GM12892 (cell line): Measurements from ENCODE around the gene EML4.
"Not testable (repeated sequence)": the region's sequence is repeated elsewhere in the genome, so short reads cannot be mapped to it uniquely, and the experiment has no call there.

Experiments
- DNase-seq: peaks from one replicate; pipeline ENCODE4 v3.0.0; 2011; ENCODE audit not compliant: insufficient read length
- FAIRE-seq: peaks from 2 replicates; lab custom pipeline; 2011; peaks lifted over from hg19 to GRCh38; lab: Jason Lieb, UNC
- POLR2A ChIP-seq: IDR thresholded peaks from 2 replicates; pipeline ENCODE4 v1.6.1; 2011; ENCODE audit warnings: low read depth, low read length, control low read depth
- POLR2AphosphoS5 ChIP-seq: IDR thresholded peaks from 2 replicates; pipeline ENCODE4 v1.6.1; 2011; ENCODE audit warnings: low read depth, low read length, control low read depth
- TAF1 ChIP-seq: IDR thresholded peaks from 2 replicates; pipeline ENCODE4 v1.6.1; 2011; ENCODE audit warnings: low read depth, mild to moderate bottlenecking, control low read depth, low read length, borderline replicate concordance

The EML4 gene

GRCh38 chr2:42342061-42342794 is 173.1 kb downstream of the EML4 start:
- no peak for FAIRE-seq
- no peak for DNase-seq
- TF ChIP-seq POLR2A: no peak
- TF ChIP-seq POLR2AphosphoS5: no peak

GRCh38 chr2:42342795-42343241 is 173.7 kb downstream of the EML4 start:
- no peak for DNase-seq
- TF ChIP-seq POLR2A (no peak), TAF1 (no peak), POLR2AphosphoS5 (no peak)
- no peak for FAIRE-seq

GRCh38 chr2:42345986-42346385 is 176.8 kb downstream of the EML4 start:
- TF ChIP-seq POLR2A (no peak), TAF1 (no peak), POLR2AphosphoS5 (no peak)
- FAIRE-seq: no peak
- no peak for DNase-seq

GRCh38 chr2:42346856-42347255 is 177.7 kb downstream of the EML4 start:
- FAIRE-seq, DNase-seq: not testable (repeated sequence)

DNA sequence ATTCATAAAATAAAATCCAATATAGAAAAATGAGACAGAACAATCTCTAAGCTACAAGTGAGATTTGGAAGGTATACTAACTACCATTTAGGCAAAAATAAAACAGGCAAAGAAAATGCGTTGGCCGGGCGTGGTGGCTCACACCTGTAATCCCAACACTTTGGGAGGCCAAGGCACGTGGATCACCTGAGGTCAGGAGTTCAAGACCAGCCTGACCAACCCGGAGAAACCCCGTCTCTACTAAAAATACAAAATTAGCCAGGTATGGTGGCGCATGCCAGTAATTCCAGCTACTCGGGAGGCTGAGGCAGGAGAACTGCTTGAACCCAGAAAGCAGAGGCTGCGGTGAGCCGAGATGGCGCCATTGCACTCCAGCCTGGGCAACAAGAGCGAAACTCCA is 178.4 kb downstream of the EML4 start:
- DNase-seq, FAIRE-seq: not testable (repeated sequence)

DNA sequence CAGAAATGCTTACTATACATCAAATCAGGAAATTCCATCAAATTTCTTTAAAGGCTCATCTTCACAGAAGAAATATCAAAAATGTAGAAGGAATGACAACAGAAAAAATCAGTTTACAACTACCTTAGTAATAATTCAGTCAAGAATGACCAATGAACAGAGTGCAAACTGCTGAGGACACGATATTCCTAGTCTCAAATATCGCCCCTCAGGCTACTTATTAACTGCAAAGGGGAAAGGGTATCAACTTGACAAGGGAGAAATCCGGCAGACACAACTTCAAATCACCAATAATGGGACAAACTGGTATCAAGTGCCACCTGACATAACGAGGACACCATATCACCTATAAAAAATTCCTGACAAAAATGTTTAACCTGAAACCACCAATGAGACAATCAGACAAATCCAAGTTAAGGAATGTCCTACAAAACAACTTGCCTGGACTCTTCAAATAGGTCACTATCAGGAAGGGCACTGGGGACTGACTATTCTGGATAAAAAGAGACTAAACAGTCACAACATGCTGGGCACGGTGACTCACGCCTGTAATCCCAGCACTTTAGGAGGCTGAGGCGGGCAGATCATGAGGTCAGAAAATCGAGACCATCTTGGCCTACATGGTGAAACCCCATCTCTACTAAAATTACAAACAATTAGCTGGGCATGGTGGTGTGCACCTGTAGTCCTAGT is 179.1 kb downstream of the EML4 start:
- DNase-seq: no peak
- TF ChIP-seq POLR2A: no peak
- no peak for TF ChIP-seq POLR2AphosphoS5
- TF ChIP-seq TAF1: no peak
- no peak for FAIRE-seq

- no peak for DNase-seq
- no peak for TF ChIP-seq POLR2AphosphoS5
- TF ChIP-seq POLR2A: no peak
- TF ChIP-seq TAF1: no peak
- FAIRE-seq: no peak
Observed at GRCh38 chr2:42350434-42351063, 181.4 kb downstream of the EML4 start.

DNA sequence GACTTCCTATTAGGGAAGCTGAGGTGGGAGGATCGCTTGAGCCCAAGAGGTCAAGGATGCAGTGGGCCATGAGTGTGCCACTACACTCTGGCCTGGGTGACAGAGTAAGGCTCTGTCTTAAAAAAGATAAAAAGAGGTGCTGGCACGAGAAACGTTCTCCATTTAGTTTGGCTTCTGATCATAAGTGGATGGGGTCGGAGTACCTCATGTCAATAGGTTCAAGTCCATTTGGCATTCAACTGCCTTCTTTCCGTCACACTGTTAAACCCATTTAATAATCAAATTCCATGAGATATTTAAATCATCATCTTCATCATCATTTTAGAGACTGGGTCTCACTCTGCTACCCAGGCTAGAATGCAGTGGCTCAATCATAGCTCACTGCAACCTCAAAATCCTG is 182.7 kb downstream of the EML4 start:
- FAIRE-seq (no peak), DNase-seq (no peak)
- TF ChIP-seq POLR2AphosphoS5 (no peak), POLR2A (no peak), TAF1 (no peak)

GRCh38 chr2:42353792-42354429 is 184.8 kb downstream of the EML4 start:
- no peak for DNase-seq
- FAIRE-seq: no peak
- TF ChIP-seq POLR2A (no peak), POLR2AphosphoS5 (no peak), TAF1 (no peak)

- FAIRE-seq (no peak), DNase-seq (no peak)
- TF ChIP-seq TAF1 (no peak), POLR2A (no peak), POLR2AphosphoS5 (no peak)
Observed at GRCh38 chr2:42359304-42359964, 190.3 kb downstream of the EML4 start.

GRCh38 chr2:42359965-42360483 is 190.9 kb downstream of the EML4 start:
- DNase-seq: no peak
- no peak for TF ChIP-seq TAF1
- no peak for TF ChIP-seq POLR2AphosphoS5
- TF ChIP-seq POLR2A: no peak
- no peak for FAIRE-seq
